ENCODE measurements around the gene ZNF367. TPM values are rescaled to one million over a fixed set of nuclear protein-coding genes. Genes with fewer than 3 reads are reported as not detected.

Gene ZNF367
- polyA plus RNA-seq, 1 of the 3 experiments (the other 2 are of a cell fraction), result 1.5 TPM

GRCh38 chr9:96418083-96418919 is at the start of gene ZNF367 (continued):
- TF ChIP-seq, protein P1, sequence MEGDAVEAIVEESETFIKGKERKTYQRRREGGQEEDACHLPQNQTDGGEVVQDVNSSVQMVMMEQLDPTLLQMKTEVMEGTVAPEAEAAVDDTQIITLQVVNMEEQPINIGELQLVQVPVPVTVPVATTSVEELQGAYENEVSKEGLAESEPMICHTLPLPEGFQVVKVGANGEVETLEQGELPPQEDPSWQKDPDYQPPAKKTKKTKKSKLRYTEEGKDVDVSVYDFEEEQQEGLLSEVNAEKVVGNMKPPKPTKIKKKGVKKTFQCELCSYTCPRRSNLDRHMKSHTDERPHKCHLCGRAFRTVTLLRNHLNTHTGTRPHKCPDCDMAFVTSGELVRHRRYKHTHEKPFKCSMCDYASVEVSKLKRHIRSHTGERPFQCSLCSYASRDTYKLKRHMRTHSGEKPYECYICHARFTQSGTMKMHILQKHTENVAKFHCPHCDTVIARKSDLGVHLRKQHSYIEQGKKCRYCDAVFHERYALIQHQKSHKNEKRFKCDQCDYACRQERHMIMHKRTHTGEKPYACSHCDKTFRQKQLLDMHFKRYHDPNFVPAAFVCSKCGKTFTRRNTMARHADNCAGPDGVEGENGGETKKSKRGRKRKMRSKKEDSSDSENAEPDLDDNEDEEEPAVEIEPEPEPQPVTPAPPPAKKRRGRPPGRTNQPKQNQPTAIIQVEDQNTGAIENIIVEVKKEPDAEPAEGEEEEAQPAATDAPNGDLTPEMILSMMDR (IDR thresholded peaks at IDR 0.05), result no peak
- TF ChIP-seq EZH2phosphoT487 (IDR thresholded peaks at IDR 0.05; ENCODE audit: borderline replicate concordance, low read depth) (no peak), FOXJ3 (CRISPR knock-in tag; IDR thresholded peaks at IDR 0.05) (no peak)

GRCh38 chr9:96467784-96468183 is 49.6 kb upstream of the ZNF367 start:
- no peaks in the 10 kb centered on the region for H3K9me2 ChIP-seq
- no peak for DNase-seq
- POLR2A ChIA-PET, result no interaction called here
- peaks cover under 1% of the 10 kb centered on the region for H3F3A ChIP-seq (replicated peaks; ENCODE audit: insufficient read depth)
- H3K79me2 ChIP-seq (ENCODE audit: insufficient read depth), result peaks cover 13% of the 10 kb centered on the region; the same call in 1 of the 2 replicates
- H3K9me3 ChIP-seq, result no peaks in the 10 kb centered on the region
- no peak overlapping the region for H3K4me2 ChIP-seq
- no peak overlapping the region for H3K4me3 ChIP-seq (ENCODE audit: low read depth in 2 of 2, low read length in 1 of 2)
- TF ChIP-seq RFX5 (IDR thresholded peaks at IDR 0.05; ENCODE audit: low read length), result no peak
- TF ChIP-seq PBX3 (IDR thresholded peaks at IDR 0.05), result no peak
- TF ChIP-seq POLR2AphosphoS5 (IDR thresholded peaks at IDR 0.05; ENCODE audit: low read depth, low read length), result no peak
- no peak for TF ChIP-seq SMC3 (IDR thresholded peaks at IDR 0.05; ENCODE audit: low read depth, low read length)
- TF ChIP-seq EZH2phosphoT487 (IDR thresholded peaks at IDR 0.05; ENCODE audit: borderline replicate concordance, low read depth), result no peak
- no peak for TF ChIP-seq TCF12 (IDR thresholded peaks at IDR 0.05)
- no peak for TF ChIP-seq RXRA (IDR thresholded peaks at IDR 0.05; ENCODE audit: borderline replicate concordance, low read depth)
- TF ChIP-seq USF1 (IDR thresholded peaks at IDR 0.05; ENCODE audit: borderline replicate concordance, low read depth), result no peak
- TF ChIP-seq ELF1 (IDR thresholded peaks at IDR 0.05), result no peak
- TF ChIP-seq CHD2 (IDR thresholded peaks at IDR 0.05; ENCODE audit: low read length, partially characterized antibody), result no peak
- TF ChIP-seq GATA2 (CRISPR knock-in tag; IDR thresholded peaks at IDR 0.05), result no peak
- TF ChIP-seq JUND (IDR thresholded peaks at IDR 0.05), result no peak
- no peak for TF ChIP-seq RAD21 (IDR thresholded peaks at IDR 0.05; ENCODE audit: low read length)
- WGBS (ENCODE audit: low lambda C conversion rate), result 86% methylated on average over 5 of the region's 5 CpGs
- CTCF ChIA-PET, result no interaction called here
- H3K9ac ChIP-seq, result no peak overlapping the region
- H4K20me1 ChIP-seq (ENCODE audit: insufficient read depth), result no peaks in the 10 kb centered on the region
- peaks cover 18 to 49% of the 10 kb centered on the region in 2 experiments for H3K36me3 ChIP-seq (replicated peaks in 1 of 2; ENCODE audit: control insufficient read depth in 1 of 2, insufficient read depth in 2 of 2, low read length in 1 of 2)
- no peaks in the 10 kb centered on the region for H3K27me3 ChIP-seq (ENCODE audit: insufficient read depth)
- H3K27ac ChIP-seq (ENCODE audit: low read depth in 2 of 2, low read length in 1 of 2), result no peak overlapping the region
- H3K4me1 ChIP-seq (ENCODE audit: control insufficient read depth in 1 of 2, insufficient read depth in 2 of 2, low read depth in 1 of 2, low read length in 1 of 2), result no peaks in the 10 kb centered on the region
- H2AFZ ChIP-seq (ENCODE audit: low read depth), result no peak overlapping the region
